AG20443 (cell line): ENCODE measurements around the gene ZFHX3.
A peak's percentile ranks its signal among the peaks of the same experiment; 100 is the strongest.

Experiments used
- DNase-seq: peaks from one replicate; pipeline ENCODE4 v3.0.0; 2012; ENCODE audit warnings: low spot score, mixed read lengths

Gene ZFHX3

GRCh38 chr16:72971370-72971769 lies 76.6 kb downstream of the ZFHX3 start:
- DNase-seq: no peak

GRCh38 chr16:72970656-72971055 lies 77.3 kb downstream of the ZFHX3 start:
- DNase-seq: no peak

GRCh38 chr16:72969812-72970211 lies 78.1 kb downstream of the ZFHX3 start:
- DNase-seq: no peak

GRCh38 chr16:72969146-72969545 lies 78.8 kb downstream of the ZFHX3 start:
- DNase-seq: no peak

GRCh38 chr16:72967941-72968340 lies 80.0 kb downstream of the ZFHX3 start:
- DNase-seq: no peak

- no peak for DNase-seq
These were observed 84.2 kb downstream of the ZFHX3 start for GRCh38 chr16:72963533-72964315.

GRCh38 chr16:72962347-72962746 lies 85.6 kb downstream of the ZFHX3 start:
- no peak for DNase-seq

- DNase-seq: no peak
These were observed 86.1 kb downstream of the ZFHX3 start for GRCh38 chr16:72961863-72962262.

GRCh38 chr16:72961115-72961832 lies 86.7 kb downstream of the ZFHX3 start:
- peak; percentile 30 for DNase-seq

GRCh38 chr16:72960101-72960500 lies 87.8 kb downstream of the ZFHX3 start:
- no peak for DNase-seq

GRCh38 chr16:72959301-72959996 lies 88.5 kb downstream of the ZFHX3 start:
- DNase-seq: no peak

GRCh38 chr16:72958522-72959076 lies 89.3 kb downstream of the ZFHX3 start:
- no peak for DNase-seq

- DNase-seq: no peak
These were observed 90.3 kb downstream of the ZFHX3 start for GRCh38 chr16:72957303-72958277.

GRCh38 chr16:72956124-72957064 lies 91.5 kb downstream of the ZFHX3 start:
- DNase-seq: no peak

- DNase-seq: peak; percentile 65
These were observed 95.1 kb downstream of the ZFHX3 start for GRCh38 chr16:72952811-72953271.

- no peak for DNase-seq
These were observed 95.5 kb downstream of the ZFHX3 start for GRCh38 chr16:72952404-72952803.

- DNase-seq: no peak
These were observed 96.0 kb downstream of the ZFHX3 start for GRCh38 chr16:72951916-72952315.

GRCh38 chr16:72950669-72951068 lies 97.3 kb downstream of the ZFHX3 start:
- no peak for DNase-seq

- DNase-seq: no peak
These were observed 99.6 kb downstream of the ZFHX3 start for GRCh38 chr16:72948238-72948829.
